HCT116 (cell line): ENCODE measurements around the gene SLCO4A1. TPM values are rescaled to one million over a fixed set of nuclear protein-coding genes. Genes with fewer than 3 reads are reported as not detected.

Experiments used
- ATAC-seq: fragments of 200-7000 bp; cut with Tn5 transposase; 2 replicates; pipeline ENCODE4 v1.9.1; 2020; ENCODE audit warnings: mild to moderate bottlenecking, moderate library complexity
- BruUV-seq: library from RNA; stranded (reverse); fragments of 400-500 nt; replicated peaks from 2 replicates; lab custom pipeline; 2021; lab: Mats Ljungman, UMichigan
- CTCF ChIA-PET: fragments of 300-600 bp; sonication (Branson Sonifier 250); formaldehyde crosslinking; loops from one replicate; lab custom pipeline; 2021; ENCODE audit warnings: antibody characterized with exemption; lab: Charles Lee
- POLR2A ChIA-PET: fragments of 300-600, 350-600 bp; sonication (Branson Sonifier 250); formaldehyde crosslinking; loops from one replicate; lab custom pipeline; 2021; ENCODE audit warnings: antibody characterized with exemption; lab: Charles Lee
- RAD21 ChIA-PET, 2 experiments: fragments of 300-600 bp; sonication (Branson Sonifier 250); formaldehyde crosslinking; loops; one replicate each; lab custom pipeline; 2023; ENCODE audit warnings: low total read pairs in 2 of 2; ENCODE audit not compliant: uncharacterized antibody in 2 of 2, unreplicated experiment in 2 of 2, low non-redundant PET in 1 of 2; lab: Charles Lee
- DNase-seq: peaks from one replicate; pipeline ENCODE4 v3.0.0-alpha.2; 2010; ENCODE audit warnings: low read depth, low spot score
- H2AFZ ChIP-seq: fragments of 200-600 bp; shearing (Covaris generic), sonication (generic); 2 replicates; pipeline ENCODE4 v1.6.1; 2017; ENCODE audit warnings: low read depth, mixed run types, mixed read lengths, antibody characterized with exemption, low read length; ENCODE audit not compliant: poor library complexity, severe bottlenecking
- H3K27ac ChIP-seq: 2 replicates; pipeline ENCODE4 v1.5.1; 2012; ENCODE audit warnings: low read depth, low read length
- H3K27me3 ChIP-seq: fragments of 200-600 bp; sonication (generic); 2 replicates; pipeline ENCODE4 v1.6.1; 2016; ENCODE audit warnings: mixed run types, low read length, mixed read lengths; ENCODE audit not compliant: insufficient read depth
- H3K36me3 ChIP-seq, 2 experiments: fragments of 200-500 bp in 1 of 2; fragments of 200-600 bp in 1 of 2; sonication (Bioruptor generic) in 1 of 2; sonication (generic) in 1 of 2; 2 replicates each; pipeline versions ENCODE4 v1.5.1 to v1.6.1; 2014 to 2016; ENCODE audit warnings: low read length in 2 of 2, inconsistent platforms in 1 of 2, mixed read lengths in 1 of 2, mixed run types in 1 of 2; ENCODE audit not compliant: insufficient read depth in 2 of 2, control insufficient read depth in 1 of 2
- H3K4me1 ChIP-seq, 2 experiments: fragments of 200-600 bp in 1 of 2; sonication (generic) in 1 of 2; 2 replicates each; pipeline versions ENCODE4 v1.5.1 to v1.6.1; 2012 to 2017; ENCODE audit warnings: low read length in 2 of 2, inconsistent platforms in 1 of 2, mild to moderate bottlenecking in 1 of 2, mixed read lengths in 1 of 2, mixed run types in 1 of 2, moderate library complexity in 1 of 2; ENCODE audit not compliant: insufficient read depth in 2 of 2, control insufficient read depth in 1 of 2
- H3K4me2 ChIP-seq: fragments of 200-600 bp; sonication (generic); 2 replicates; pipeline ENCODE4 v1.6.1; 2017; ENCODE audit warnings: mixed run types, low read length, mixed read lengths
- H3K4me3 ChIP-seq, 2 experiments: fragments of 200-600 bp in 1 of 2; sonication (generic) in 1 of 2; replicated peaks in 1 of 2; 2 replicates each; pipeline ENCODE4 v1.5.1; 2011 to 2016; ENCODE audit warnings: low read length in 2 of 2, control low read depth in 1 of 2, low read depth in 1 of 2, mild to moderate bottlenecking in 1 of 2, mixed read lengths in 1 of 2, mixed run types in 1 of 2
- H3K79me2 ChIP-seq: fragments of 200-600 bp; sonication (generic); 2 replicates; pipeline ENCODE4 v1.6.1; 2017; ENCODE audit warnings: mild to moderate bottlenecking, mixed run types, low read length, moderate library complexity, mixed read lengths; ENCODE audit not compliant: insufficient read depth
- H3K9ac ChIP-seq: fragments of 200-600 bp; sonication (generic); 2 replicates; pipeline ENCODE4 v1.6.1; 2016; ENCODE audit warnings: low read length, mixed read lengths
- H3K9me2 ChIP-seq: fragments of 200-600 bp; sonication (generic), shearing (Covaris generic); 2 replicates; pipeline ENCODE4 v1.6.1; 2017; ENCODE audit warnings: mixed run types, mild to moderate bottlenecking, moderate library complexity; ENCODE audit not compliant: insufficient read depth
- H3K9me3 ChIP-seq, 2 experiments: fragments of 200-500 bp in 1 of 2; fragments of 200-600 bp in 1 of 2; sonication (Bioruptor generic) in 1 of 2; sonication (generic) in 1 of 2; 2 replicates each; pipeline ENCODE4 v1.6.1; 2014 to 2017; ENCODE audit warnings: low read length in 2 of 2, mixed read lengths in 2 of 2, inconsistent platforms in 1 of 2, low read depth in 1 of 2, mild to moderate bottlenecking in 1 of 2, mixed run types in 1 of 2, moderate library complexity in 1 of 2; ENCODE audit not compliant: control insufficient read depth in 1 of 2, insufficient read depth in 1 of 2
- H4K20me1 ChIP-seq: fragments of 200-600 bp; sonication (generic), shearing (Covaris generic); 2 replicates; pipeline ENCODE4 v1.6.1; 2017; ENCODE audit warnings: mixed run types, mild to moderate bottlenecking, moderate library complexity; ENCODE audit not compliant: insufficient read depth
- ATF3 ChIP-seq: IDR thresholded peaks from 2 replicates; pipeline ENCODE4 v1.6.1; 2012
- CEBPB ChIP-seq: IDR thresholded peaks from 2 replicates; pipeline ENCODE4 v1.6.1; 2012; ENCODE audit warnings: low read depth
- CTCF ChIP-seq, 3 experiments: fragments of 200-600 bp in 1 of 3; sonication (generic) in 1 of 3; IDR thresholded peaks in 2 of 3; conservative IDR thresholded peaks in 1 of 3; 2 replicates each; pipeline ENCODE4 v1.5.1; 2012 to 2017; ENCODE audit warnings: low read depth in 2 of 3, low read length in 2 of 3, antibody characterized with exemption in 1 of 3, borderline replicate concordance in 1 of 3, control low read depth in 1 of 3, mild to moderate bottlenecking in 1 of 3, mixed read lengths in 1 of 3, mixed run types in 1 of 3, moderate library complexity in 1 of 3; ENCODE audit not compliant: insufficient read depth in 1 of 3
- EGR1 ChIP-seq: IDR thresholded peaks from 2 replicates; pipeline ENCODE4 v1.6.1; 2012; ENCODE audit warnings: low read depth
- EZH2 ChIP-seq: fragments of 200-600 bp; sonication (generic); IDR thresholded peaks from 2 replicates; pipeline ENCODE4 v1.6.1; 2017; ENCODE audit warnings: antibody characterized with exemption, mixed run types
- EZH2phosphoT487 ChIP-seq: fragments of 200-600 bp; IDR thresholded peaks from 2 replicates; pipeline ENCODE4 v1.6.1; 2018; ENCODE audit warnings: antibody characterized with exemption, borderline replicate concordance
- FOSL1 ChIP-seq: IDR thresholded peaks from 2 replicates; pipeline ENCODE4 v1.6.1; 2012; ENCODE audit warnings: low read depth
- REST ChIP-seq: IDR thresholded peaks from 2 replicates; pipeline ENCODE4 v1.6.1; 2012; ENCODE audit warnings: low read depth
- SIN3A ChIP-seq: IDR thresholded peaks from 2 replicates; pipeline ENCODE4 v1.6.1; 2012; ENCODE audit warnings: low read depth
- TCF7L2 ChIP-seq: IDR thresholded peaks from 2 replicates; pipeline ENCODE4 v1.7.0; 2011; ENCODE audit warnings: borderline replicate concordance, inconsistent platforms; ENCODE audit not compliant: insufficient read depth, insufficient read length; ENCODE audit errors: extremely low read depth
- intact Hi-C: fragments of 100-400 bp; cut with micrococcal nuclease; formaldehyde crosslinking; loops from 2 replicates; pipeline ENCODE4 v1.10.0; 2022
- total RNA-seq: library from RNA; stranded (reverse); gene quantifications from one replicate; pipeline ENCODE4 v1.2.1, GENCODE V29; 2021; ENCODE audit not compliant: unreplicated experiment

The SLCO4A1 gene
- total RNA-seq, 1 experiment from 2014 or later: 107 TPM

- Histone ChIP-seq H2AFZ (no peak overlapping the region), H3K4me2 (no peak overlapping the region), H3K9me2 (no peaks in the 10 kb centered on the region), H3K9me3 (peaks cover 0 to 7% of the 10 kb centered on the region in 2 experiments; a peak in 1 of 4 replicates), H3K36me3 (no peaks in the 10 kb centered on the region), H3K4me3 (no peak overlapping the region), H3K27ac (no peak overlapping the region), H3K27me3 (no peaks in the 10 kb centered on the region), H4K20me1 (no peaks in the 10 kb centered on the region), H3K79me2 (no peaks in the 10 kb centered on the region), H3K4me1 (peaks cover 2 to 4% of the 10 kb centered on the region in 2 experiments; a peak in 2 of 4 replicates), H3K9ac (no peak overlapping the region)
- ATAC-seq: no peak
- BruUV-seq: no TSS peak
- intact Hi-C loops: no loop called here
- RAD21 ChIA-PET: no interaction called here
- CTCF ChIA-PET: no interaction called here
- DNase-seq: no peak
- TF ChIP-seq EGR1: no peak
- TF ChIP-seq FOSL1: no peak
- TF ChIP-seq TCF7L2: no peak
- TF ChIP-seq EZH2phosphoT487: no peak
- no peak for TF ChIP-seq REST
- no peak for TF ChIP-seq CEBPB
- TF ChIP-seq EZH2: no peak
- TF ChIP-seq ATF3: no peak
- no peak for TF ChIP-seq CTCF (IDR thresholded peaks at IDR 0.05 in 2 of 3, conservative IDR thresholded peaks at IDR 0.05 in 1 of 3; ENCODE audit: borderline replicate concordance in 1 of 3, insufficient read depth in 1 of 3, low read depth in 2 of 3, low read length in 2 of 3)
- TF ChIP-seq SIN3A: no peak
- POLR2A ChIA-PET: no interaction called here
Observed at GRCh38 chr20:62611819-62612218, 30.5 kb upstream of the SLCO4A1 start.
